GM18909 (cell line): ENCODE data around the gene CTSZ.

Source experiments
- ATAC-seq: cut with Tn5 transposase; IDR thresholded peaks from one replicate; pipeline ENCODE4 v1.9.1; 2021; ENCODE audit warnings: mild to moderate bottlenecking; ENCODE audit not compliant: unreplicated experiment, poor library complexity

CTSZ gene

DNA sequence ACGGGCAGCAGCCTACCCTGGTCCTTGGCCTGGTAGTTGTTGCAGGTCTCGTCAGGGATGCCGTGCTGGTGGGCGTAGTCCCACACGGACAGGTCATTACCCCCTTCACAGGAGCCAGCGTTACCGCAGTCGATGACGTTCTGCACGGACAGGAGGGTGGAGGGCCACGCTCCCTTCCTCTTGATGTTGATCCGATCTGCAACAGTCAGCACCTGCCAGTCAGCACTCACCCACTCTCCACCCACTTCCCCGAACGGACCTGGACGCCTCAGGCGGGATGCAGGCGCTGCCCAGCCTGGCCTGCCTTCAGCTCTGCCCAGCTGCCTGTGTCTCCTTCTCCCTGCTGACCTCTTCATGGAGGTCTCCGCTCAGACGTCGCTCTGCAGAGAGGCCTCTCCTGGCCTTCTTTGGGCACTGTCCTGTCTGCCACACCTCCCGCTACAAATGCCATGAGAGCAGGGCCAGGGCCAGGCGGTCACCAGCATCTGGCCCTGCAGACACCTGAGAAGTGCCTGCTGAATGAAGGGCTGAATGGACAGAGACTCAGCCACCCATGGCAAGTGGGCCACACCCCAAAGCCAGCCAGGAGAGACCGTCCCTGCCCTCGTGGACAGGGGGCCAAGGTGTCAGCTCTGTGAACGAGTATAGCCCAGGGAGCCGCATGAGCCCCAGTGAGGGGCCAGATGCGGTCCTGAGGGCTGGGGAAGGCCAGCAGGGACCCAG, 5.4 kb downstream of the CTSZ start:
- ATAC-seq: no peak

DNA sequence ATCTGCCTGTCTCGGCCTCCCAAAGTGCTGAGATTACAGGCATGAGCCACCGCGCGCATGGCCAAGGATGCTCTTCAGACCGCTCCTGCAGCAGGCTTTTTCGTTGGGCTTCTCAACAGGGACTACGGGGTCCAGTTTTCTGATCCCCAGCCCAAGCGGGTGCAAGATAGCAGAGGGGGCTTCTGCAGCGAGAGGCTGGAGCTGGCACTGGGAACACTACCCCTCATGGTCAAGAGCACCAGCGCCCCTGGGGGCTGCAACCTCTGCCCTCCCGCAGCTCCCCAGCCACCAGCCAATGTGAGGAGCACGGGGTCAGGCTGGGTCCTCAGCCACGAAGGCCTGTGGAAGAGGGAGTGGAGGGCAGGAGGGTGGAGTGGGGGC, 6.0 kb downstream of the CTSZ start:
- ATAC-seq: no peak

- no peak for ATAC-seq
These were observed 6.7 kb downstream of the CTSZ start for GRCh38 chr20:59000326-59000725.

DNA sequence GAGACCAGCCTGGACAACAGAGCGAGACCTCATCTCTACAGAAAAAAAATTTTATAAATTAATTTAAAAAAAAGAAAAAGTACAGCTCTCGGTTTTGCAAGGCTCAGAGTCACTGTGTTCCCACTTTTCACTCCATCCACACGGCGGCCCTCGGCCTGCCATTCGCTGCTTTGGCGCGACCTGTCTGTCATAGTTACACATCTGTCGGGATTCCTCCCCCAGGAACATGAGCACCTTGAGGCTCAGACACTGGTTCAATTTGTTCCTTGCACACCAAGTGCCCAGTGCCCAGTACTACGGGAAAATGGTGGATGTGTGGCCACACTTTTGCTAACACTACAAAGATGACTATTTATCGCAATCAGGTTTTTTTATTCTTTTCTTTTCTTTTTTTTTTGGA, 8.4 kb downstream of the CTSZ start:
- no peak for ATAC-seq

- no peak for ATAC-seq
These were observed 9.8 kb downstream of the CTSZ start for GRCh38 chr20:58997141-58997770.

- no peak for ATAC-seq
These were observed 10.8 kb downstream of the CTSZ start for GRCh38 chr20:58996226-58996611.

- ATAC-seq: no peak
These were observed 11.4 kb downstream of the CTSZ start for GRCh38 chr20:58995461-58996225.

DNA sequence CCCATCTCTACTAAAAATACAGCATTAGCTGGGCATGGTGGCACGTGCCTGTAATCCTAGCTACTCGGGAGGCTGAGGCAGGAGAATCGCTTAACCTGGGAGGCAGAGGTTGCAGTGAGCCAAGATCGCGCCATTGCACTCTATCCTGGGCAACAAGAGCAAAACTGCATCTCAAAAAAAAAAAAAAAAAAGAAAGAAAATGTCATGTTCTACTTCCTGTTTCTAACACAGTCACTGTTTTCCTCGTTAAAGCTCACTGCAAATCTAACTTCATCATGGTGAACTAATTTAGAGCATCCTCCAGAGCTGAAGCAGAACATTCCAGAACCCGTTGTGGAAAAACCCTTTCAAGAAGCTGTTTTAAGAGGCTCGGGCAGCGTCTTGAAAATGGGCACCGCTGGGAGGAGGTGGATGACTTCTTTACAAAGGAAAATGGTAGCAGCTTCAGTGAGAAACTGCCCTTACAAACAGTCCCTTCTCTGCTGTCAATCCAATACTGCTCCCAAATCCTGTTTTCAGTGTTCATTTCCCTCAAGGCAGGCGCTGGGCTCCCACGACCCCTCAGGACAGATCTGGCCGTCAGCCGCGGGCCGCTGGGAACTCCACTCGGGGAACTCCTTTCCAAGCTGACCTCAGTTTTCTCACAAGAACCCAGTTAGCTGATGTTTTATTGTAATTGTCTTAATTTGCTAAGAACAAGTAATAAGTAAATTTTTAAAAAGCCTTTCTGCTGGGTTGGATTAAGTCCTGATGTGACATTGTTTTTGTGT, 12.5 kb downstream of the CTSZ start:
- ATAC-seq: no peak

GRCh38 chr20:58993332-58994248, 13.5 kb downstream of the CTSZ start:
- no peak for ATAC-seq

DNA sequence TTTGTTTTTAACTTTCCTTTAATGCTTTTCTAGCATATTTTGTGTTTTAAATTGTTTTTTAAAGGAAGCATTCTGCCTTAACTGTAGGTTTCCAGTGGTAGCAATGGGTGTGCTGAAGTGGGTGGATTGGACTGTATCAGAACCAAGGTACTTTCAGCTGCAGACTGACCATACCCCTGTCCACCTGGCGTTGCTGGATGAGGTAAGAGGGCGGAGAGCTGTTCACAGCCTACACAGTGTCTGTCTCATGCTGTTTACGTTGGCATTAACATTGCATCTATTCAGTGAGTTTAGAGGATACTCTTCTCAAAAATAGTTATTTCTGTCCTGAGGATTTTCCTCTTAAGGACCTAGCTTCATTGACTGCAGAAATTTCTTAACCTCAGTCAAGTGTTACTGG, 14.1 kb downstream of the CTSZ start:
- no peak for ATAC-seq

DNA sequence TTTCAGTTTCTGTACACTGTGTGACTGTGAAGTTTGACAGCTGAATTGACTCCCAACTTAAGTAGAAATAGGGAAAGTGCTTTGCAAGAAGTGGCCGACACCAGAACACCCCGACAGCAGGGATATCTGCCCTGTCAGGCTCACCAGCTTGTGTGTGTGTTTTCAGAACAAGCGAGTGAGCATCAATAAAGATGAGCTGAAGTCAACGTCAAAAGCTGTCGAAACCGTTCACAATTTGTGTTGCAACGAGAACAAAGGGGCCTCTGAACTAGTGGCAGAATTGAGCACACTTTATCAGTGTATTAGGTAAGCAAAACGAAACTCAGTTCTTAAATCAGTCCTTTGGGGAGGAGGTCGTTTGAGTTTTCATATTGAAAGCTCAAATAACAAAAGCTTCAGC, 15.3 kb downstream of the CTSZ start:
- ATAC-seq: no peak

GRCh38 chr20:58990651-58991445, 16.2 kb downstream of the CTSZ start:
- no peak for ATAC-seq

DNA sequence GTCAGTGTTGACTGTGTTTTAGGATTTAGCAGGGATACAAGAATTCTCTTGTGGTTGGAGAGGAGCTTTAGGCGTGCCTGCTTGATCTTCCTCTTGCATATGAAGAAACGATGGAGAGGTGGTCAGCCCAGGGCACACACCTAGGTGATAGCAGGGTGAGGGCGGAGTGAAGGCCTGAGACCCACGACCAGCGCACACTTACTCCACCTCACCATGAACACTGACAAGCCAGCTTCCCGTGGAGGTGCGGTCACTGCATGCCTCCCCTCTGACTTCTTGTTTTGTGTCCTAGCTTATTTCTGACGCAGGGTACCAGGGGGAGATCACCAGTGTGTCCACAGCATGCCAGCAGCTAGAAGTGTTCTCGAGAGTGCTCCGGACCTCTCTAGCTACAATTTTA, 17.9 kb downstream of the CTSZ start:
- ATAC-seq: no peak

- ATAC-seq: no peak
These were observed 18.5 kb downstream of the CTSZ start for GRCh38 chr20:58988565-58988882.

DNA sequence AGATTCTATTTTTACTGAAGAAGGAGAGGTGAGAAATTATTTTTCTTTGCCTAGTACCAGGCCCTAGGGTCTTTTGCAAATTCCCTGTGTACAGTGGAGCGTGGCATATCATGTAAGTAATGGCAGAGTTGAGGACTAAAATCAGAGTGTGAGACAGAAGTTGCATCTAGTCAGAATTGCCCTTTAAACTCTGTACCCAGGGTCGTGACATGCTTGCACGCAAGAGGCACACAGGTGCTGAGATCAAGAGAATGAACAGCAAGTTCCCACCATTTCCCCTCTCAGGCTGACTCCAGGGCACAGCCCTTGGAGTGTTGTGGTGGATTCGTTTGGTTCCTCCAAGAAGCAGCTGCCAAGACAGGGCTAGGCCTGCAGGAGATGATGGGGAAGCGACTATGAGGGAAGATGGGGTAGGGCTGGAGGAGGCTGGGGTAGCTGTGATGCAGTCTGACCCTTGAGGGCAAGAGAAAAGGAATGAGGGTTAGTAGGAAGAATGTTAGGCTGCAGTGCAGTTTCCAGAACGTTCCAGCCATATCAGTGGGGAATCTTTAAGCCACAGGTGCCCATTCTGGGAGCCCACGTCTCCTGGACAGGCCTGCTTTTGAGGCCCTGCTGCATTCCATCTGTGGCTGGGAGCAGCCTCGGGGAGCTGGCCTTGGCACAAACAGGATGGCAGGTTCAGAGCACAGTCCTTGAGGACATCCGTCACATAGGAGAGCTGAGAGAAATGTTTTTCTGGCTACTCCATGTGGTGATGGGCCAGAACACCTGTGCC, 19.1 kb downstream of the CTSZ start:
- ATAC-seq: no peak

DNA sequence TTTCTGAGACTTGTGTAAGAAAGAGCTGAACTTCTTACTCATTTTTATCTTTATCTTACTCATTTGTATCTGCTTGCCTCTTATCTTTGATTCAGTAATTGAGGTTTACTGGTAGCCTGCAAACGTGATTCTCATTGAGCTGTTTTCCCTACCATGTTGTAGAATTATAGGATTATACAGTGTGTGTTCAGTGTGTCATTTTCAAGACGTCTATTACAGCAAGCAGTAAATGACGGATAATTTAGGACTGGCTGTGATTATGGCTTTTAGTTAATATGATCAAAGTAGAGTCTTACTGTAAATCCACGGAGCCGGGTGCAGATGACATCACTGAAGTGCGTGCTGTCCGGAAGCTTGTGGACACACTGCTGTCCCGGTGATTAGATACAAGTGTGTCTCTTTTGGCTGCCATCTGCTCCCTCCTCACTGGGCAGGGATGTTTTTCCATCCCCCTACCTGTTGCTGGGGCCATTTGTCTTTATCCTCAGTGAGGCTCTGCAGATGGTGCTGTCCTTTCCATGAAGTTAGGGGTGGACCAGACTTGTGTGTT, 20.0 kb downstream of the CTSZ start:
- ATAC-seq: no peak

GRCh38 chr20:58986286-58986967, 20.6 kb downstream of the CTSZ start:
- ATAC-seq: no peak

DNA sequence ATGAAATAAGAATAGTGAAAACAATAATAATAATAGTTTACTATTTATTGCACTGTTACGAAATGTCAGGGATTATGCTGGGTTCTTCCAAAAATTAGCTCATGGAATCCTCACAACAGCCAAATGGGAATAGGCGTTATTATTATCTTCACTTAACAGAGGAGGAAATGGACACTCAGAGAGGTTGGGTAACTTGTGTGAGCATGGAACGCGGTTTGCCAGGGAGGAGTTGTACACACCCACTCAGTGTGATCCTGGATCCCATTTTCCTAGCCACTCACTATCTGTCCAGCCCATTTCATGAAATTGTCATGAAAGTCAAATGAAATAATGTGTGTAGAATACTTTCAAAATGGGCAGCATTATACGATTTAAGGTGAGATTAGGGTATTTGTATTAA, 21.4 kb downstream of the CTSZ start:
- no peak for ATAC-seq
